ENCODE data around the gene KCTD10. TPM values are rescaled to one million over a fixed set of nuclear protein-coding genes. Genes with fewer than 3 reads are reported as not detected.
"Not testable (repeated sequence)": the region's sequence is repeated elsewhere in the genome, so short reads cannot be mapped to it uniquely, and the experiment has no call there.

The KCTD10 gene
- total RNA-seq, 1 donor from 2014 or later = 42.8 TPM

GRCh38 chr12:109475993-109476806 lies 900 bp downstream of the KCTD10 start:
- no peak for DNase-seq (ENCODE audit: low spot score in 2 of 2)
- FAIRE-seq = no peak

GRCh38 chr12:109475121-109475520 lies 2.0 kb downstream of the KCTD10 start:
- no peak for FAIRE-seq

GRCh38 chr12:109473526-109474270 lies 3.4 kb downstream of the KCTD10 start:
- not testable (repeated sequence) for DNase-seq (ENCODE audit: low spot score in 2 of 2); FAIRE-seq

More at GRCh38 chr12:109475121-109475520, 2.0 kb downstream of the KCTD10 start:
- no peak for DNase-seq (ENCODE audit: low spot score in 2 of 2)

- FAIRE-seq (no peak), DNase-seq (ENCODE audit: low spot score in 2 of 2) (no peak)
Observed at GRCh38 chr12:109473006-109473405, 4.1 kb downstream of the KCTD10 start.

- DNase-seq (ENCODE audit: low spot score in 2 of 2) (no peak), FAIRE-seq (no peak)
Observed at GRCh38 chr12:109469517-109469916, 7.6 kb downstream of the KCTD10 start.

GRCh38 chr12:109467978-109468676 lies 9.0 kb downstream of the KCTD10 start:
- FAIRE-seq = no peak
- no peak for DNase-seq (ENCODE audit: low spot score in 2 of 2)

GRCh38 chr12:109466821-109467220 lies 10.3 kb downstream of the KCTD10 start:
- no peak for FAIRE-seq
- no peak for DNase-seq (ENCODE audit: low spot score in 2 of 2)

- DNase-seq (ENCODE audit: low spot score in 2 of 2) = no peak
- FAIRE-seq = no peak
Observed at GRCh38 chr12:109466305-109466704, 10.8 kb downstream of the KCTD10 start.

GRCh38 chr12:109464642-109465351 lies 12.3 kb downstream of the KCTD10 start:
- FAIRE-seq (no peak), DNase-seq (ENCODE audit: low spot score in 2 of 2) (no peak)

- DNase-seq (ENCODE audit: low spot score in 2 of 2) (no peak), FAIRE-seq (no peak)
Observed at GRCh38 chr12:109463756-109464155, 13.3 kb downstream of the KCTD10 start.

- FAIRE-seq = no peak
- DNase-seq (ENCODE audit: low spot score in 2 of 2) = no peak
Observed at GRCh38 chr12:109462868-109463692, 14.0 kb downstream of the KCTD10 start.

GRCh38 chr12:109461846-109462756 lies 15.0 kb downstream of the KCTD10 start:
- FAIRE-seq (no peak), DNase-seq (ENCODE audit: low spot score in 2 of 2) (no peak)

GRCh38 chr12:109461049-109461845 lies 15.9 kb downstream of the KCTD10 start:
- peak in 1 of 2 donors; percentile 49 for DNase-seq (ENCODE audit: low spot score in 2 of 2)
- FAIRE-seq = no peak

GRCh38 chr12:109460538-109460937 lies 16.6 kb downstream of the KCTD10 start:
- no peak for FAIRE-seq
- no peak for DNase-seq (ENCODE audit: low spot score in 2 of 2)

GRCh38 chr12:109459247-109459646 lies 17.9 kb downstream of the KCTD10 start:
- DNase-seq (ENCODE audit: low spot score in 2 of 2) (no peak), FAIRE-seq (no peak)

- no peak for DNase-seq (ENCODE audit: low spot score in 2 of 2)
- no peak for FAIRE-seq
Observed at GRCh38 chr12:109458771-109459208, 18.3 kb downstream of the KCTD10 start.

GRCh38 chr12:109458086-109458485 lies 19.0 kb downstream of the KCTD10 start:
- DNase-seq (ENCODE audit: low spot score in 2 of 2) = no peak
- no peak for FAIRE-seq

- no peak for DNase-seq (ENCODE audit: low spot score in 2 of 2)
- no peak for FAIRE-seq
Observed at GRCh38 chr12:109455706-109456105, 21.4 kb downstream of the KCTD10 start.

Data from frontal cortex (tissue), 4 donors.